ENCODE data around the gene PDIK1L. TPM values are rescaled to one million over a fixed set of nuclear protein-coding genes. Genes with fewer than 3 reads are reported as not detected.

The PDIK1L gene
- total RNA-seq, 1 donor from 2014 or later, result 6.8 TPM

- Mint-ChIP-seq H3K27me3 (ENCODE audit: unreplicated experiment) (peaks cover under 1% of the 10 kb centered on the region), H3K4me3 (ENCODE audit: unreplicated experiment) (no peak overlapping the region), H3K4me1 (ENCODE audit: unreplicated experiment) (no peaks in the 10 kb centered on the region), H3K9me3 (ENCODE audit: unreplicated experiment) (no peaks in the 10 kb centered on the region), H3K27ac (ENCODE audit: unreplicated experiment) (no peak overlapping the region), H3K36me3 (ENCODE audit: low read depth, unreplicated experiment) (no peaks in the 10 kb centered on the region)
- TF ChIP-seq CTCF (IDR thresholded peaks at IDR 0.05; ENCODE audit: unreplicated experiment), result no peak
- no peak for DNase-seq (ENCODE audit: low spot score)
These were observed 30.5 kb downstream of the PDIK1L start for GRCh38 chr1:26142159-26142558.

- DNase-seq (ENCODE audit: low spot score), result peak; percentile 81
- H3K27ac Mint-ChIP-seq (ENCODE audit: unreplicated experiment), result no peak overlapping the region
- no peak overlapping the region for H3K4me3 Mint-ChIP-seq (ENCODE audit: unreplicated experiment)
- no peaks in the 10 kb centered on the region for H3K36me3 Mint-ChIP-seq (ENCODE audit: low read depth, unreplicated experiment)
- H3K9me3 Mint-ChIP-seq (ENCODE audit: unreplicated experiment), result no peaks in the 10 kb centered on the region
- H3K27me3 Mint-ChIP-seq (ENCODE audit: unreplicated experiment), result peaks cover 7% of the 10 kb centered on the region
- TF ChIP-seq CTCF (IDR thresholded peaks at IDR 0.05; ENCODE audit: unreplicated experiment), result peak; percentile 59
- no peaks in the 10 kb centered on the region for H3K4me1 Mint-ChIP-seq (ENCODE audit: unreplicated experiment)
These were observed 33.7 kb downstream of the PDIK1L start for GRCh38 chr1:26145041-26145959.

- H3K4me3 Mint-ChIP-seq (ENCODE audit: unreplicated experiment), result no peak overlapping the region
- H3K4me1 Mint-ChIP-seq (ENCODE audit: unreplicated experiment), result no peaks in the 10 kb centered on the region
- no peaks in the 10 kb centered on the region for H3K9me3 Mint-ChIP-seq (ENCODE audit: unreplicated experiment)
- no peak for TF ChIP-seq CTCF (IDR thresholded peaks at IDR 0.05; ENCODE audit: unreplicated experiment)
- DNase-seq (ENCODE audit: low spot score), result no peak
- no peak overlapping the region for H3K27ac Mint-ChIP-seq (ENCODE audit: unreplicated experiment)
- H3K36me3 Mint-ChIP-seq (ENCODE audit: low read depth, unreplicated experiment), result no peaks in the 10 kb centered on the region
- H3K27me3 Mint-ChIP-seq (ENCODE audit: unreplicated experiment), result peaks cover 7% of the 10 kb centered on the region
These were observed 34.3 kb downstream of the PDIK1L start for GRCh38 chr1:26145960-26146294.

- Mint-ChIP-seq H3K9me3 (ENCODE audit: unreplicated experiment) (no peaks in the 10 kb centered on the region), H3K27me3 (ENCODE audit: unreplicated experiment) (peaks cover 12% of the 10 kb centered on the region), H3K27ac (ENCODE audit: unreplicated experiment) (no peak overlapping the region)
These were observed 37.3 kb downstream of the PDIK1L start for GRCh38 chr1:26148887-26149286.

More at GRCh38 chr1:26148887-26149286, 37.3 kb downstream of the PDIK1L start:
- no peak for DNase-seq (ENCODE audit: low spot score)
- no peak for TF ChIP-seq CTCF (IDR thresholded peaks at IDR 0.05; ENCODE audit: unreplicated experiment)
- Mint-ChIP-seq H3K4me3 (ENCODE audit: unreplicated experiment) (no peak overlapping the region), H3K36me3 (ENCODE audit: low read depth, unreplicated experiment) (no peaks in the 10 kb centered on the region), H3K4me1 (ENCODE audit: unreplicated experiment) (no peaks in the 10 kb centered on the region)
